ENCODE measurements around the gene PHKA1.
A peak's percentile ranks its signal among the peaks of the same experiment; 100 is the strongest.
"Not testable (repeated sequence)": the region's sequence is repeated elsewhere in the genome, so short reads cannot be mapped to it uniquely, and the experiment has no call there.

PHKA1 gene

DNA sequence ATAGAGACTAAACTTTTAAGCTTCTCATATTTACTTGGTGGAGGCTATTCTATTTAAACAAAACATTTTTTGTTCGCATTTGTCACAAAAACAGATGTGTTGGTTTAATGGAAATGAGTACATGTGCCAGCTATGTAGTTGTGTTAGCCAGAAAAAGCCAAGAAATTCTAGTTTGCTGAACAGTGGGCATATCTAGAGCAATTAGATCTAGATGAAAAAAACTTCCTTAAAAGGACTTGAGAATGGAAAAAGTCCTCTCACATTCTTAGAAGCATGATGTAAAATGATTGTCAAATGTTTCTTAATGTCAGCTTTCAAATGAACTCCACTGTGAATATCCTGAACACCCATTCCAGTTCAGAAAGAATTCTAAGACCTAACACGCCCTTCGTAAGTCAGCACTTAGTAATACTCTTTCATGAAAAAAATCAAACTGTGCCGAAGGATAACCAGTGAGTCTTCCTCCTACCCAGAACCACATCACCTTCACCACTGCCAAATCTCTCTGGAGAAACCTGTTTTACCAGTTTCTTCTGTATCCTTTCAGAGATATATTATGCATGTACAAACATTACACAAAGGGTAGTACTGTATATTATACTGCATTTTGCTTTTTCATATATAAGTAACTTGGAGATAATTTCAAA is 28.2 kb downstream of the PHKA1 start:
- H3K4me3 ChIP-seq (ENCODE audit: low read length) = no peak overlapping the region
- TF ChIP-seq, protein P1, sequence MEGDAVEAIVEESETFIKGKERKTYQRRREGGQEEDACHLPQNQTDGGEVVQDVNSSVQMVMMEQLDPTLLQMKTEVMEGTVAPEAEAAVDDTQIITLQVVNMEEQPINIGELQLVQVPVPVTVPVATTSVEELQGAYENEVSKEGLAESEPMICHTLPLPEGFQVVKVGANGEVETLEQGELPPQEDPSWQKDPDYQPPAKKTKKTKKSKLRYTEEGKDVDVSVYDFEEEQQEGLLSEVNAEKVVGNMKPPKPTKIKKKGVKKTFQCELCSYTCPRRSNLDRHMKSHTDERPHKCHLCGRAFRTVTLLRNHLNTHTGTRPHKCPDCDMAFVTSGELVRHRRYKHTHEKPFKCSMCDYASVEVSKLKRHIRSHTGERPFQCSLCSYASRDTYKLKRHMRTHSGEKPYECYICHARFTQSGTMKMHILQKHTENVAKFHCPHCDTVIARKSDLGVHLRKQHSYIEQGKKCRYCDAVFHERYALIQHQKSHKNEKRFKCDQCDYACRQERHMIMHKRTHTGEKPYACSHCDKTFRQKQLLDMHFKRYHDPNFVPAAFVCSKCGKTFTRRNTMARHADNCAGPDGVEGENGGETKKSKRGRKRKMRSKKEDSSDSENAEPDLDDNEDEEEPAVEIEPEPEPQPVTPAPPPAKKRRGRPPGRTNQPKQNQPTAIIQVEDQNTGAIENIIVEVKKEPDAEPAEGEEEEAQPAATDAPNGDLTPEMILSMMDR (conservative IDR thresholded peaks at IDR 0.05; ENCODE audit: low read length) = no peak
- DNase-seq (ENCODE audit: low read depth) = peak; percentile 39

DNA sequence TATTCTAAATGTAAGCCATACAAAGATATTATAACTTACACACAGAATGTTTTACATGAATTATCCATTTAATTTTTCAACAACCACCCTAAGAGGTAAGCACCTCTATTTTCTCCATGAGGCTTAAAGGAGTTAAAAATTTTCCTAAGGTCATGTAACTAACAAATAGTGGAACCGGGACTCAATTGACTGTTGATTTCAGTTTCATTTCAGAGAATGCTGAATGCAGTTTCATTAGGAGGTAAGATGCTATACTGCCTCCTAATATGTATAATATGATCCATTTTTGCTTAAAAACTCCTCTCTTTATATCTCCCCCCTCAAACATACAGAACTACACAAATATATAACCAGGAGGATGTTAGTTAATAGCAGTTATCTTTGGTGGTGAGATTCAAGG is 29.1 kb downstream of the PHKA1 start:
- TF ChIP-seq, protein P1 (conservative IDR thresholded peaks at IDR 0.05; ENCODE audit: low read length) = no peak
- H3K4me3 ChIP-seq (ENCODE audit: low read length) = no peak overlapping the region
- no peak for DNase-seq (ENCODE audit: low read depth)

DNA sequence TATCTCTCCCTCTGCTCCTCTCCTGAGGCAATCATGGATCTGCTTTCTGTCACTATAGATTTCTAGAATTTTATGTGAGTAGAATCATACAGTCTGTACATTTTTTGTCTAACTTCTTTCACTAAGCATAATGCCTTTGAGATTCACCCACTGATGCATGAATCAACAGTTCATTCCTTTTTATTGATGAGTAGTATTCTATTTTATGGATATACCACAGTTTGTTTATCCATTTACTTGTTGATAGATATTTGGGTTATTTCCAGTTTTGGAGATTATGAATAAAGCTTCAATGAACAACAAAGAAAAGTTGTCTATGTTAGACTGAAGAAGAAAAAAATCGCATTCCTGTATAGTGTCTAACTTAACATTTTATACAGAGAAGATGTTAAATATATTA is 30.5 kb downstream of the PHKA1 start:
- DNase-seq (ENCODE audit: low read depth) = no peak
- H3K4me3 ChIP-seq (ENCODE audit: low read length) = no peak overlapping the region
- TF ChIP-seq, protein P1 (conservative IDR thresholded peaks at IDR 0.05; ENCODE audit: low read length) = no peak

DNA sequence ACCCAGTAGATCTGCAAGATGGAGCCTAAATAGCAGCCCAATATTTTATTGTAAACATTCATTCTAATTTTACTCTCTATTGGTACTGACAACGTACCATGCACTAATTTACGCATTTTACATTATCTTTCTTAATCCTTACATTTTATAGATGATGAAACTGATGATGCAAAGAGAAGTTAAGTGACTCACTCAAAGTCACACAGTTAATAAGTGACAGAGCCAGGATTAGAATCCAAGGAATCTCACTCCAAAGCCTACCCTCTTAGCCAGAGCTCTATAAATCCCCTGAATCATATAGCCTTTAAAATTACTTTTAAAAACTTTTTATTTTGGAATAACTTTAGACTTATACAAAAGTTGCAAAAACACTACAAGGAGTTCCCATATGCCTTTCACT is 37.6 kb downstream of the PHKA1 start:
- TF ChIP-seq, protein P1 (conservative IDR thresholded peaks at IDR 0.05; ENCODE audit: low read length) = no peak
- DNase-seq (ENCODE audit: low read depth) = no peak
- H3K4me3 ChIP-seq (ENCODE audit: low read length) = no peak overlapping the region

DNA sequence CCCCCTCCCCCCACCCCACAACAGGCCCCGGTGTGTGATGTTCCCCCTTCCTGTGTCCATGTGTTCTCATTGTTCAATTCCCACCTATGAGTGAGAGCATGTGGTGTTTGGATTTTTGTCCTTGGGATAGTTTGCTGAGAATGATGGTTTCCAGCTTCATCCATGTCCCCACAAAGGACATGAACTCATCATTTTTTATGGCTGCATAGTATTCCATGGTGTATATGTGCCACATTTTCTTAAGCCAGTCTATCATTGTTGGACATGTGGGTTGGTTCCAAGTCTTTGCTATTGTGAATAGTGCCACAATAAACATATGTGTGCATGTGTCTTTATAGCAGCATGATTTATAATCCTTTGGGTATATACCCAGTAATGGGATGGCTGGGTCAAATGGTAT is 40.2 kb downstream of the PHKA1 start:
- H3K4me3 ChIP-seq (ENCODE audit: low read length); DNase-seq (ENCODE audit: low read depth): not testable (repeated sequence)

DNA sequence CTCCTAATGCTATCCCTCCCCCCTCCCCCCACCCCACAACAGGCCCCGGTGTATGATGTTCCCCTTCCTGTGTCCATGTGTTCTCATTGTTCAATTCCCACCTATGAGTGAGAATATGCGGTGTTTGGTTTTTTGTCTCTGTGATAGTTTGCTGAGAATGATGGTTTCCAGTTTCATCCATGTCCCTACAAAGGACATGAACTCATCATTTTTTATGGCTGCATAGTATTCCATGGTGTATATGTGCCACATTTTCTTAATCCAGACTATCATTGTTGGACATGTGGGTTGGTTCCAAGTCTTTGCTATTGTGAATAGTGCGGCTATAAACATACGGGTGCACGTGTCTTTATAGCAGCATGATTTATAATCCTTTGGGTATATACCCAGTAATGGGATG is 44.6 kb downstream of the PHKA1 start:
- DNase-seq (ENCODE audit: low read depth); H3K4me3 ChIP-seq (ENCODE audit: low read length): not testable (repeated sequence)

DNA sequence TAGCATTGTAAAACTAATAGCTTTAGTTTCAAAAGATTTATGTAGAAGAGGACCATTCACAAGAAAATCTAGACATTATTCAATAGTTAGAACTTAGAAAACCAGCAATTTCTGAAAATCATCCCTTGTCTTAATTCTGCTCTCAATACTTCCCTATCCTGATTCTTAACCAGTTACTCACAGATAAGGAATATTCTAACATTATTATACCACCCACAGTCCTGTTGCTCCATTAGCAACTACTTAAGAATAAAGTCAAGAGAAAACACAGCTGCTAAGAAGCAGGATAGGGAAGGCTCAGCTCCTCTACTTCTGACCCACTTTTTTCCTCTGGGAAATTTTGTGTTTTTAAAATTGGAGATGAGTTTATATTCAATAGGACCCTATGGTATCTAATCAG is 47.7 kb downstream of the PHKA1 start:
- TF ChIP-seq, protein P1 (conservative IDR thresholded peaks at IDR 0.05; ENCODE audit: low read length) = no peak
- DNase-seq (ENCODE audit: low read depth) = no peak
- no peak overlapping the region for H3K4me3 ChIP-seq (ENCODE audit: low read length)

DNA sequence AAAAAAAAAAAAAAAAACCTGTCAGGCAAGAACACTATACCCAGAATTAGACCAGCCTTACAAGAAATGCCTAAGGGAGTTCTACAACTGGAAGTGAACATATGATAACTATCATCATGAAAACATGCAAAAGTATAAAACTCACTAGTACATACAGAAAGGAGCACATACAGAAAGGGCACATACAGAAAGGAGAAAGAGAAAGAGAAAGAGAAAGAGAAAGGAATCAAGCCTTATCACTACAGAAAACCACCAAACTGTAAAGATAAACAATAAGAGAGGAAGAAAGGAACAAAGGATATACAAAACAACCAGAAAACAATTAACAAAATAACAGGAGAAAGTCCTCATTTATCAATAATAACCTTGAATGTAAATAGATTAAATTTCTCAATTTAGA is 50.4 kb downstream of the PHKA1 start:
- TF ChIP-seq, protein P1 (conservative IDR thresholded peaks at IDR 0.05; ENCODE audit: low read length) = no peak
- H3K4me3 ChIP-seq (ENCODE audit: low read length) = no peak overlapping the region
- DNase-seq (ENCODE audit: low read depth) = no peak

Measured in AG10803 (cell line).